ENCODE results near the gene CSTF2T.

- TF ChIP-seq CTCF (IDR thresholded peaks at IDR 0.05), result no peak
- peak in 1 of 2 donors; percentile 35 for TF ChIP-seq POLR2A (IDR thresholded peaks at IDR 0.05)
Observed at GRCh38 chr10:51699475-51700227, at the start of gene CSTF2T.
